Islet precursor cell (in vitro differentiated cells): ENCODE measurements around the gene LFNG.

Source experiments
- DNase-seq: peaks from one replicate; pipeline ENCODE4 v3.0.0-alpha.2; 2018

Gene LFNG

DNA sequence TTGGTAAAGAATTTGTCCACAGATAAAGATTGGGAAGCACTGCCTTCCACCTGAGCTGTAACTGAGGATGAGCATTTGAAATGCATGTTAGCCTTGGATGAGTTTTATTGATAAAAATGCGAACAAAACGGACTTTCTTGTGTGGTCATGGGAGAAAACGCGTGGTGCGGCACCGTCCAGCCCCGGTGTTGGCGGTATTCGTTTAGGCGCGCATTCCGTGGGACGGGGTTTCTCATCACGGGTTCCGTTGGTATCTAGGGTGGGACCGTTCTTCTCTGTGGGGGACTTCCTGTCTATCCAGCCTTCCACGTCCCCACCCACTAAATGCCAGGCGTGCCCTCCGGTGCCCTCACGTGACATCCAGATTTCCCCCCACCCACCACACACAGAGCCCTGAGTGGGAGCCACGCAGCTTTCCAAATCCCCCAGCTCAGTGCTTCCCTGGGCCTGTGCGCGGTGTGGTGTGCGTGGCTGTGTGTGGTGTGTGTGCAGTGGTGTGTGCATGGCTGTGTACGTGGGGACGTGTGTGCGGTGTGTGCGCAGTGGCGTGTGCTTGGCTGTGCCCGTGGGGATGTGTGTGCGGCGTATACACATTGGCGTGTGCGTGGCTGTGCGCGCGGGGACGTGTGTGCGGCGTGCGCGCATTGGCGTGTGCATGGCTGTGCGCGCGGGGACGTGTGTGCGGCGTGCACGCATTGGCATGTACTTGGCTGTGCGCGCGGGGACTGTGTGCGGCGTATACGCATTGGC is 57.3 kb downstream of the LFNG start:
- DNase-seq: no peak
